Activated B cell treated with CpG ODN at 0.5 μM for 24 hours (primary cell): ENCODE data around the gene RNASE11. TPM values are rescaled to one million over a fixed set of nuclear protein-coding genes. Genes with fewer than 3 reads are reported as not detected.

Experiments
- ATAC-seq: fragments of 200-7000 bp; cut with Tn5 transposase; one replicate; pipeline ENCODE4 v1.10.0; 2021; ENCODE audit warnings: low read depth, mild to moderate bottlenecking, moderate library complexity
- CTCF ChIA-PET: fragments of 350-600 bp; sonication (Branson Sonifier 250); formaldehyde crosslinking; loops from one replicate; lab custom pipeline; 2021; ENCODE audit warnings: antibody characterized with exemption; lab: Charles Lee
- POLR2A ChIA-PET: fragments of 350-600 bp; sonication (Branson Sonifier 250); formaldehyde crosslinking; loops from one replicate; lab custom pipeline; 2021; ENCODE audit warnings: antibody characterized with exemption; lab: Charles Lee
- DNase-seq: peaks from one replicate; pipeline ENCODE4 v3.0.0; 2022
- H3K27ac Mint-ChIP-seq: one replicate; pipeline ENCODE4 v1.8.0; 2020; ENCODE audit warnings: mixed read lengths
- H3K27me3 Mint-ChIP-seq: one replicate; pipeline ENCODE4 v1.8.0; 2021; ENCODE audit warnings: mixed read lengths
- H3K36me3 Mint-ChIP-seq: one replicate; pipeline ENCODE4 v1.8.0; 2021; ENCODE audit warnings: low read depth, mixed read lengths
- H3K4me1 Mint-ChIP-seq: one replicate; pipeline ENCODE4 v1.8.0; 2021; ENCODE audit warnings: mixed read lengths
- H3K4me3 Mint-ChIP-seq: one replicate; pipeline ENCODE4 v1.8.0; 2020; ENCODE audit warnings: mild to moderate bottlenecking, mixed read lengths
- H3K9me3 Mint-ChIP-seq: one replicate; pipeline ENCODE4 v1.8.0; 2020; ENCODE audit warnings: mixed read lengths
- CTCF ChIP-seq: fragments of 200-600 bp; IDR thresholded peaks from one replicate; pipeline ENCODE4 v1.8.0; 2022; ENCODE audit warnings: antibody characterized with exemption, mild to moderate bottlenecking
- intact Hi-C: fragments of 100-400 bp; cut with micrococcal nuclease; formaldehyde crosslinking; loops from one replicate; pipeline ENCODE4 v1.15.1; 2024
- total RNA-seq: library from RNA; stranded (reverse); gene quantifications from 2 replicates; pipeline ENCODE4 v1.2.3, GENCODE V29; 2022

RNASE11 gene
- total RNA-seq, 1 donor from 2014 or later, result not detected

DNA sequence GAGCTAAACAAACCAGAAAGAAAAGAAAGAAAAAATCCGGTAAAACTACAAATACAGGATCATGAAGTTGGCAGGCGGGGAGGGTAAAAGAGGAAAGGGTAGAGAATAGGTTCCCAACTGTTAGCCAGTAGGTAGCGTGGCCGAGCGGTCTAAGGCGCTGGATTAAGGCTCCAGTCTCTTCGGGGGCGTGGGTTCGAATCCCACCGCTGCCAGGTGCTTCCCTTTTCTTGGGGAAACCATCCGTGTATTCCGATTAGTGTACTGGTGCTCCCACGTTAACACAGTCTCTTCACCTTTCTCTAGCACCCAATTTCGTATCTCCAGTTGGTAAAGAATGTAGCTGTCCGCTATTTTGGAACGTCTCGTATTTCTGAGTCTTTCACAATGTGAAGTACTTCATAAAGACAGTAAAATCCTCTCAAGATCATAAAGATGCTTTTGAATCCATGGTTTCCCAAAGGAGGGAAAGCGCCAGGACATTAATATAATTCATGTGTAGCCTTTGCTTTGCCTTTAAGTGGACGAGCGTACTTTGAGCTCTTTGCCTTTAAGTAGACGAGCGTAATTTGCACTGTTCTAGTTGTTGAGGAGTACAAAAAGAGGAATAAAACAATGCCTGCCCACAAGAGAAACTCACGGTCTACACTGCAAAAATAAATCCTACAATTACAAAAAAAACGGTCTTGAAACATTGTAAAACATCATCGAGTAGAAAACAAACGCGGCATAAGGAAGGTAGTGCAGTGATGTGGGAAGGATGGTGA is 22.4 kb upstream of the RNASE11 start:
- H3K27me3 Mint-ChIP-seq, result no peaks in the 10 kb centered on the region
- ChIA-PET POLR2A (interaction anchor here (0.5 to 3.0 kb wide), 11 partner anchors 12 to 282 kb away, joined by 4 to 16 read pairs (median 5); partner anchors contain the start of genes APEX1, PARP2 and PIP4P1), CTCF (interaction anchor here (0.8 to 7.5 kb wide), 19 partner anchors 13 to 361 kb away, joined by 3 to 131 read pairs (median 5); partner anchors contain the start of genes CCNB1IP1, PARP2, RNASE4 and TEP1)
- DNase-seq, result peak; percentile 62
- ATAC-seq, result peak; percentile 8
- intact Hi-C loops, result loop anchor here (5.0 kb wide), 1 partner anchor 172 kb away; the partner anchor contains the start of gene RNASE6
- H3K9me3 Mint-ChIP-seq, result no peaks in the 10 kb centered on the region
- TF ChIP-seq CTCF, result no peak
- H3K27ac Mint-ChIP-seq, result no peak overlapping the region
- H3K4me3 Mint-ChIP-seq, result no peak overlapping the region
- no peaks in the 10 kb centered on the region for H3K36me3 Mint-ChIP-seq
- peaks cover 4% of the 10 kb centered on the region for H3K4me1 Mint-ChIP-seq

DNA sequence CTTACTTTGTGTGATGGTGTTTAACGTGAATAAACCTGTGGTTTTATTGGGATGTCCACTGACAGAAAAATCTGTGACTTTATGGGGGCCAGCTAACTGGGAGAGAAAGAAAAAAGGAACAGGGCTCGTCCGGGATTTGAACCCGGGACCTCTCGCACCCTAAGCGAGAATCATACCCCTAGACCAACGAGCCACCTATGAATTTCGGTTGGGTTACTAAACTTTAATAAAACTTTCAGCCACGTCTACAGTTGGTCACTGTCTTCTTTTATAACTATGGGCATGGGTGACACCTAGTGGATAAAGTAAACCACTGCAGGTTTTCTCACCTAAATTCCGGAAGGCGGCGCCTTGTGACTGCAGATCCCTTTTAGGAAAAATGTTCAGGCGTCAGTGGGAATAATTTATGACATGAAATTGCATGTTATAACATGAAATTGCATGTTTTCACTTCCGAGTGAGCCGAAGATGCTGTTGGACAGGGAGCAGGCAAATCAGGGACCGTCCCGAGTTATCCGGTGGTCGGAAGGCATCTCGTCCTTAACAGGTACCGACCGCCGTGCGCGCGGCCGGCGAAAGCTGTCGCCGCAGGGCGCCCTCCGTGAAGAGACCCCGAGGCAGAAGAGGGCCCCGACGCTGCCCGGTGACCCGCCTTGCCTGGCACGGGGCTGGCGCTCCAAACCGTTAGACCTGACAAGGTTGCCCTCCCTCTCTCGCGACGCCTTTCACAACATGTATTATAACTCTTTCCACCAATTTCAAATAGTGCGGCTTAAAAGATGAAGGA is 21.6 kb upstream of the RNASE11 start:
- TF ChIP-seq CTCF, result peak; percentile 90
- H3K36me3 Mint-ChIP-seq, result no peaks in the 10 kb centered on the region
- no peaks in the 10 kb centered on the region for H3K9me3 Mint-ChIP-seq
- intact Hi-C loops, result loop anchor here (1.0 to 5.0 kb wide), 9 partner anchors 54 to 282 kb away; partner anchors contain the start of genes APEX1, PARP2 and RNASE6
- ATAC-seq, result peak; percentile 29
- ChIA-PET POLR2A (interaction anchor here (1.0 to 3.0 kb wide), 13 partner anchors 21 to 282 kb away, joined by 3 to 16 read pairs (median 5); partner anchors contain the start of genes APEX1, PARP2, PIP4P1 and PNP), CTCF (interaction anchor here (0.7 to 7.5 kb wide), 22 partner anchors 14 to 362 kb away, joined by 3 to 131 read pairs (median 5); partner anchors contain the start of genes APEX1, CCNB1IP1, OSGEP and PARP2)
- DNase-seq, result peak; percentile 57
- peaks cover 4% of the 10 kb centered on the region for H3K4me1 Mint-ChIP-seq
- H3K27ac Mint-ChIP-seq, result no peak overlapping the region
- no peak overlapping the region for H3K4me3 Mint-ChIP-seq
- no peaks in the 10 kb centered on the region for H3K27me3 Mint-ChIP-seq

DNA sequence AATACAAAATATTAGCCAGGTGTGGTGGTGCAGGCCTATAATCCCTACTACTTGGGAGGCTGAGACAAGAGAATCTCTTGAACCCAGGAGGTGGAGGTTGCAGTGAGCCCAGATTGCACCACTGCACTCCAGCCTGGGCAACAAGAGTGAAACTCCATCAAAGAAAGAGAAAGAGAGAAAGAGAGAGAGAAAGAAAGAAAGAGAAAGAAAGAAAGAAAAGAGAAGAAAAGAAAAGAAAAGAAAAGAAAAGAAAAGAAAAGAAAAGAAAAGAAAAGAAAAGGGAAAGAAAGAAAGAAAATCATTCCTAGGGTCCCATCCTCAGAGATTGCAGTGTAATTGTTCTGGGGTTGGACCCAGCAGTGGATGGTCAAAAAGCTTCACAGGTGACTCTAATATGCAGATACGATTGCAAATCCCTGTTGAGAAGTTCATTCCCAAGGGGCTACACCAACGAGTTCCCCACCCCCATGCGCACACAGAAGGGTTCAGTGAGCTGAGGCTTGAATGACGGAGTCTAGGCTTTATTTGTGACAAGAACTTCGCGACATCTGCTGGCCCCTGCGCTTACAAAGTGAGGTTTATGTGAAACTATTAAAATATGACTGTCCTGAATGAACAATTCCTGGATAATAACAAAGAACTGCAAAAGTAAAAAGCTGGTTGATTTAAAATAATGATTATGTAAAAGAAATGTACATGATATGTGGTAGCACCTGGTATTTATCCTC is 20.7 kb upstream of the RNASE11 start:
- peaks cover 4% of the 10 kb centered on the region for H3K4me1 Mint-ChIP-seq
- H3K4me3 Mint-ChIP-seq, result no peak overlapping the region
- peak overlapping the region; percentile 15 for H3K27ac Mint-ChIP-seq
- ChIA-PET POLR2A (interaction anchor here (0.8 to 3.0 kb wide), 7 partner anchors 75 to 281 kb away, joined by 3 to 16 read pairs (median 4); partner anchors contain the start of genes PARP2, PNP and TEP1), CTCF (interaction anchor here (0.7 to 7.5 kb wide), 14 partner anchors 11 to 281 kb away, joined by 3 to 131 read pairs (median 8); partner anchors contain the start of genes APEX1, OSGEP, PARP2 and RNASE4)
- no peaks in the 10 kb centered on the region for H3K36me3 Mint-ChIP-seq
- no peak for TF ChIP-seq CTCF
- no peaks in the 10 kb centered on the region for H3K27me3 Mint-ChIP-seq
- H3K9me3 Mint-ChIP-seq, result no peaks in the 10 kb centered on the region
- DNase-seq, result no peak
- intact Hi-C loops, result loop anchor here (1.0 kb wide), 8 partner anchors 55 to 281 kb away; partner anchors contain the start of genes APEX1 and PARP2
- ATAC-seq, result no peak

GRCh38 chr14:20607617-20608016 is 19.8 kb upstream of the RNASE11 start:
- H3K27ac Mint-ChIP-seq, result no peak overlapping the region
- DNase-seq (no peak), ATAC-seq (no peak)
- H3K36me3 Mint-ChIP-seq, result no peaks in the 10 kb centered on the region
- ChIA-PET CTCF (interaction anchor here (2.9 to 7.5 kb wide), 3 partner anchors 84 to 280 kb away, joined by 12 to 131 read pairs (median 53); partner anchors contain the start of gene TEP1), POLR2A (no interaction called here)
- intact Hi-C loops, result no loop called here
- no peaks in the 10 kb centered on the region for H3K27me3 Mint-ChIP-seq
- no peaks in the 10 kb centered on the region for H3K9me3 Mint-ChIP-seq
- peaks cover 4% of the 10 kb centered on the region for H3K4me1 Mint-ChIP-seq
- H3K4me3 Mint-ChIP-seq, result no peak overlapping the region
- TF ChIP-seq CTCF, result no peak
